ENCODE measurements around the gene MBLAC1.

Gene MBLAC1

GRCh38 chr7:100126931-100127865 lies at the start of gene MBLAC1:
MBLAC1 (plus strand) TSS chr7:100126967; CDS start chr7:100127396, 429 bp downstream.
- DNase-seq: peak; percentile 87

- DNase-seq: no peak
Observed at GRCh38 chr7:100077205-100077604, 49.6 kb upstream of the MBLAC1 start.

- DNase-seq: no peak
Observed at GRCh38 chr7:100079024-100079560, 47.7 kb upstream of the MBLAC1 start.

GRCh38 chr7:100080907-100081534 lies 45.7 kb upstream of the MBLAC1 start:
- DNase-seq: no peak

GRCh38 chr7:100081535-100082102 lies 45.1 kb upstream of the MBLAC1 start, which contains the start of gene ZNF3:
ZNF3 (minus strand) TSS chr7:100081723; CDS start chr7:100077357, 4,366 bp downstream.
- DNase-seq: peak; percentile 99

GRCh38 chr7:100082978-100083377 lies 43.8 kb upstream of the MBLAC1 start:
- DNase-seq: no peak

- no peak for DNase-seq
Observed at GRCh38 chr7:100085515-100085914, 41.3 kb upstream of the MBLAC1 start.

- peak; percentile 98 for DNase-seq
Observed at GRCh38 chr7:100087055-100087750, 39.6 kb upstream of the MBLAC1 start.

- DNase-seq: no peak
Observed at GRCh38 chr7:100088095-100088620, 38.6 kb upstream of the MBLAC1 start.

GRCh38 chr7:100088621-100089457 lies 37.9 kb upstream of the MBLAC1 start, which contains the start of gene COPS6:
COPS6 (plus strand) TSS chr7:100088969; CDS start chr7:100088991, 22 bp downstream.
- peak; percentile 72 for DNase-seq

- DNase-seq: peak; percentile 53
Observed at GRCh38 chr7:100089458-100090196, 37.1 kb upstream of the MBLAC1 start.

- DNase-seq: peak; percentile 22
Observed at GRCh38 chr7:100090527-100091410, 36.0 kb upstream of the MBLAC1 start.

GRCh38 chr7:100091411-100092181 lies 35.2 kb upstream of the MBLAC1 start:
- peak; percentile 71 for DNase-seq

- no peak for DNase-seq
Observed at GRCh38 chr7:100093054-100093453, 33.7 kb upstream of the MBLAC1 start.

- no peak for DNase-seq
Observed at GRCh38 chr7:100093498-100093897, 33.3 kb upstream of the MBLAC1 start.

- no peak for DNase-seq
Observed at GRCh38 chr7:100093925-100094486, 32.8 kb upstream of the MBLAC1 start.

- no peak for DNase-seq
Observed at GRCh38 chr7:100095289-100095688, 31.5 kb upstream of the MBLAC1 start.

- DNase-seq: no peak
Observed at GRCh38 chr7:100095704-100096103, 31.1 kb upstream of the MBLAC1 start.
